NCI-H2196 (cell line): Measurements from ENCODE around the gene FBXW7.

Experiments used
- DNase-seq: peaks from one replicate; lab custom pipeline; 2025; ENCODE audit not compliant: unreplicated experiment; lab: John Stamatoyannopoulos, UW

Gene FBXW7

GRCh38 chr4:152478461-152479237 lies 57.2 kb downstream of the FBXW7 start:
- no peak for DNase-seq

GRCh38 chr4:152476796-152477195 lies 59.1 kb downstream of the FBXW7 start:
- DNase-seq = no peak

- no peak for DNase-seq
Observed at GRCh38 chr4:152471251-152471792, 64.6 kb downstream of the FBXW7 start.

- no peak for DNase-seq
Observed at GRCh38 chr4:152468408-152468807, 67.5 kb downstream of the FBXW7 start.

- DNase-seq = no peak
Observed at GRCh38 chr4:152467101-152467500, 68.8 kb downstream of the FBXW7 start.

- no peak for DNase-seq
Observed at GRCh38 chr4:152464030-152464823, 71.7 kb downstream of the FBXW7 start.

GRCh38 chr4:152463562-152463961 lies 72.3 kb downstream of the FBXW7 start:
- no peak for DNase-seq

GRCh38 chr4:152462695-152463094 lies 73.2 kb downstream of the FBXW7 start:
- no peak for DNase-seq

GRCh38 chr4:152462047-152462446 lies 73.8 kb downstream of the FBXW7 start:
- DNase-seq = no peak

- DNase-seq = no peak
Observed at GRCh38 chr4:152460488-152460887, 75.4 kb downstream of the FBXW7 start.

- no peak for DNase-seq
Observed at GRCh38 chr4:152459326-152459725, 76.6 kb downstream of the FBXW7 start.

GRCh38 chr4:152458801-152459302 lies 77.0 kb downstream of the FBXW7 start:
- DNase-seq = no peak

- no peak for DNase-seq
Observed at GRCh38 chr4:152456609-152457008, 79.3 kb downstream of the FBXW7 start.

GRCh38 chr4:152455311-152455710 lies 80.6 kb downstream of the FBXW7 start:
- no peak for DNase-seq

GRCh38 chr4:152454398-152455011 lies 81.4 kb downstream of the FBXW7 start:
- DNase-seq = peak; percentile 1

- no peak for DNase-seq
Observed at GRCh38 chr4:152451496-152451895, 84.4 kb downstream of the FBXW7 start.

- DNase-seq = no peak
Observed at GRCh38 chr4:152448854-152449253, 87.0 kb downstream of the FBXW7 start.

GRCh38 chr4:152448038-152448707 lies 87.7 kb downstream of the FBXW7 start:
- DNase-seq = no peak

GRCh38 chr4:152443859-152444258 lies 92.0 kb downstream of the FBXW7 start:
- DNase-seq = no peak

GRCh38 chr4:152437561-152437960 lies 98.3 kb downstream of the FBXW7 start:
- no peak for DNase-seq

- DNase-seq = no peak
Observed at GRCh38 chr4:152436384-152436783, 99.5 kb downstream of the FBXW7 start.
